ENCODE data around the gene OR9G4. TPM values are rescaled to one million over a fixed set of nuclear protein-coding genes. Genes with fewer than 3 reads are reported as not detected.

Gene OR9G4
- polyA plus RNA-seq (2012; ENCODE audit: insufficient read depth, insufficient read length), result not detected

- no peak for DNase-seq (ENCODE audit: low read depth, low spot score)
- H3K4me3 ChIP-seq (ENCODE audit: low read length), result no peak within 1 kb of the TSS
These were observed at the start of gene OR9G4 for GRCh38 chr11:56748597-56748996. TSS of gene OR9G4 (minus strand) at chr11:56748697. CDS start at chr11:56743766, 4,931 bp downstream.

GRCh38 chr11:56783448-56784041 is 35.0 kb upstream of the OR9G4 start:
- DNase-seq (ENCODE audit: low read depth, low spot score), result peak; percentile 68
- no peak overlapping the region for H3K4me3 ChIP-seq (ENCODE audit: low read length)

GRCh38 chr11:56782167-56782847 is 33.8 kb upstream of the OR9G4 start:
- no peak for DNase-seq (ENCODE audit: low read depth, low spot score)
- no peak overlapping the region for H3K4me3 ChIP-seq (ENCODE audit: low read length)

- DNase-seq (ENCODE audit: low read depth, low spot score), result no peak
- H3K4me3 ChIP-seq (ENCODE audit: low read length), result no peak overlapping the region
These were observed 28.3 kb upstream of the OR9G4 start for GRCh38 chr11:56776809-56777208.

GRCh38 chr11:56764976-56765375 is 16.5 kb upstream of the OR9G4 start:
- no peak overlapping the region for H3K4me3 ChIP-seq (ENCODE audit: low read length)
- DNase-seq (ENCODE audit: low read depth, low spot score), result no peak

GRCh38 chr11:56751480-56751879 is 3.0 kb upstream of the OR9G4 start:
- H3K4me3 ChIP-seq (ENCODE audit: low read length), result no peak overlapping the region
- DNase-seq (ENCODE audit: low read depth, low spot score), result no peak

- no peak overlapping the region for H3K4me3 ChIP-seq (ENCODE audit: low read length)
- DNase-seq (ENCODE audit: low read depth, low spot score), result no peak
These were observed 1.7 kb upstream of the OR9G4 start for GRCh38 chr11:56750190-56750589.

GRCh38 chr11:56740886-56741285 is 7.6 kb downstream of the OR9G4 start:
- no peak for DNase-seq (ENCODE audit: low read depth, low spot score)
- no peak overlapping the region for H3K4me3 ChIP-seq (ENCODE audit: low read length)

- H3K4me3 ChIP-seq (ENCODE audit: low read length), result no peak overlapping the region
- DNase-seq (ENCODE audit: low read depth, low spot score), result no peak
These were observed 8.4 kb downstream of the OR9G4 start for GRCh38 chr11:56740107-56740506.

- no peak for DNase-seq (ENCODE audit: low read depth, low spot score)
- H3K4me3 ChIP-seq (ENCODE audit: low read length), result no peak overlapping the region
These were observed 28.0 kb downstream of the OR9G4 start for GRCh38 chr11:56720513-56720912.

- H3K4me3 ChIP-seq (ENCODE audit: low read length), result no peak overlapping the region
- no peak for DNase-seq (ENCODE audit: low read depth, low spot score)
These were observed 32.1 kb downstream of the OR9G4 start for GRCh38 chr11:56716379-56716854.

GRCh38 chr11:56714206-56714605 is 34.3 kb downstream of the OR9G4 start:
- no peak for DNase-seq (ENCODE audit: low read depth, low spot score)
- H3K4me3 ChIP-seq (ENCODE audit: low read length), result no peak overlapping the region

- peak; percentile 17 for DNase-seq (ENCODE audit: low read depth, low spot score)
- no peak overlapping the region for H3K4me3 ChIP-seq (ENCODE audit: low read length)
These were observed 42.0 kb downstream of the OR9G4 start for GRCh38 chr11:56706486-56706885.

GRCh38 chr11:56705784-56706396 is 42.6 kb downstream of the OR9G4 start:
- peak; percentile 49 for DNase-seq (ENCODE audit: low read depth, low spot score)
- no peak overlapping the region for H3K4me3 ChIP-seq (ENCODE audit: low read length)

GRCh38 chr11:56700914-56701485 is 47.5 kb downstream of the OR9G4 start:
- no peak overlapping the region for H3K4me3 ChIP-seq (ENCODE audit: low read length)
- no peak for DNase-seq (ENCODE audit: low read depth, low spot score)

GRCh38 chr11:56700242-56700913 is 48.1 kb downstream of the OR9G4 start:
- H3K4me3 ChIP-seq (ENCODE audit: low read length), result no peak overlapping the region
- peak; percentile 40 for DNase-seq (ENCODE audit: low read depth, low spot score)

- no peak for DNase-seq (ENCODE audit: low read depth, low spot score)
- no peak within 1 kb of the TSS for H3K4me3 ChIP-seq (ENCODE audit: low read length)
These were observed 49.7 kb downstream of the OR9G4 start, which contains the start of gene OR9G1 for GRCh38 chr11:56698795-56699194. TSS of gene OR9G1 (plus strand) at chr11:56699095. CDS start at chr11:56700388, 1,293 bp downstream.

- no peak for DNase-seq (ENCODE audit: low read depth, low spot score)
- H3K4me3 ChIP-seq (ENCODE audit: low read length), result no peak overlapping the region
These were observed 55.1 kb downstream of the OR9G4 start for GRCh38 chr11:56693428-56693827.
